GM12892 (cell line): Measurements from ENCODE around the gene GDF15.
"Not testable (repeated sequence)": the region's sequence is repeated elsewhere in the genome, so short reads cannot be mapped to it uniquely, and the experiment has no call there.

Experiments
- DNase-seq: peaks from one replicate; pipeline ENCODE4 v3.0.0; 2011; ENCODE audit not compliant: insufficient read length
- FAIRE-seq: peaks from 2 replicates; lab custom pipeline; 2011; peaks lifted over from hg19 to GRCh38; lab: Jason Lieb, UNC
- POLR2A ChIP-seq: IDR thresholded peaks from 2 replicates; pipeline ENCODE4 v1.6.1; 2011; ENCODE audit warnings: low read depth, low read length, control low read depth
- POLR2AphosphoS5 ChIP-seq: IDR thresholded peaks from 2 replicates; pipeline ENCODE4 v1.6.1; 2011; ENCODE audit warnings: low read depth, low read length, control low read depth
- TAF1 ChIP-seq: IDR thresholded peaks from 2 replicates; pipeline ENCODE4 v1.6.1; 2011; ENCODE audit warnings: low read depth, mild to moderate bottlenecking, control low read depth, low read length, borderline replicate concordance

Gene GDF15

DNA sequence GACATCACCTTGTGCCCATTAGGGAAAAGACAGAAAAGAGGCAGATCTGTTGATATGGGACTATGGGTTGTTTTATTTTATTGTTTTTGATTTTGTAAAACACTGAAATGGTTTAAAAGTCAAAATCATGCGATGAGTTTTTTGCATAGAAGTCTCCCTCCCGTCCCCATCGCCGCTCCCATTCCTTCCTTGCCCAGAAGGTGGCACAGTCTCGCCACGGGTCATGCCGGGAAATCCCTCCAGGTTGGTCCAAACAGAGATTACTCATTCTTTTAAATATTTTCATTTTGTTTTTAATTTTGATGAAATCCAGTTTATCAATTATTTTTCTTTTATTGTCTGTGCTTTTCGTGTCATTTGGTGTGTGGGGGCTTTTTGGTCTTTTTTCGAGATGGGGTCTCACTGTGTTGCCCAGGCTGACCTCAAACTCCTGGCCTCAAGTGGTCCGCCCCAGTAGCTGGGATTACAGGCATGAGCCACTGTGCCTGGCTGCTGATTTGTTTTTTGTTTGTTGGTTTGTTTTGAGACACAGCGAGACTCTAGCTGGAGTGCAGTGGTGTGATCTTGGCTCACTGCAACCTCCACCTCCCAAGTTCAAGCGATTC, 36.3 kb upstream of the GDF15 start:
- no peak for TF ChIP-seq POLR2AphosphoS5
- no peak for TF ChIP-seq TAF1
- TF ChIP-seq POLR2A, result no peak
- no peak for FAIRE-seq

DNA sequence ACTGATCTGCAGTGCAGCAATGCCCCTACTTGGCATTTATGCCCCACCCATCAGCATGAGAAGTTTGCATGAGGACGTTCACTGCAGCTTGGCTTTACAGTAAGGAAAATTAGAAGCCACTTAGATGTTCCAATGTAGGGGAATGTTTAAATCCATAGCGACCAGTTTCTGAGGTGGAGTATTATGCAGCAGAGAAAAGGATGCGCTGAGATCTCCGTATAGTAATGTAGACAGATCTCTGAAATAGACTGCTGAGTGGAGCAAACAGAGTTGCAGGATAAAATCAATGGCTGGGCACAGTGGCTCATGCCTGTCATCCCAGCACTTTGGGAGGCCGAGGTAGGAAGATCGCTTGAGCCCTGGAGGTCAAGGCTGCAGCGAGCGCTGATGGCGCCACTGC, 35.5 kb upstream of the GDF15 start:
- TF ChIP-seq POLR2A, result no peak
- TF ChIP-seq TAF1, result no peak
- TF ChIP-seq POLR2AphosphoS5, result no peak
- FAIRE-seq (no peak), DNase-seq (no peak)

More for the DNA sequence above, 36.3 kb upstream of the GDF15 start:
- DNase-seq, result no peak

DNA sequence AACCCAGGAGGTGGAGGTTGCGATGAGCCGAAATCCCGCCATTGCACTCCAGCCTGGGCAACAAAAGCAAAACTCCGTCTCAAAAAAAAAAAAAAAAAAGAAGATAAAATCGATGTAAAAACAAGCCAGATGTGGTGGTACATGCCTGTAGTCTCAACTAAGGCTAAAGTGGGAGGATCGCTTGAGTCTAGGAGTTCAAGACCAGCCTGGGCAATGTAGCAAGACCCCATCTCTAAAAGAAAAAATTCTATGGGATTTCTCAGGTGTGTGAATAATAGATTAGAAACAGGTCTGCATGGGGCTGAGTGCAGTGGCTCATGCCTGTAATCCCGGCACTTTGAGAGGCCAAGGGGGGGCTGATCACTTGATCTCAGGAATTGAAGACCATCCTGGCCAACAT, 34.4 kb upstream of the GDF15 start:
- FAIRE-seq, result no peak
- TF ChIP-seq POLR2A (no peak), POLR2AphosphoS5 (no peak), TAF1 (no peak)
- DNase-seq, result no peak

DNA sequence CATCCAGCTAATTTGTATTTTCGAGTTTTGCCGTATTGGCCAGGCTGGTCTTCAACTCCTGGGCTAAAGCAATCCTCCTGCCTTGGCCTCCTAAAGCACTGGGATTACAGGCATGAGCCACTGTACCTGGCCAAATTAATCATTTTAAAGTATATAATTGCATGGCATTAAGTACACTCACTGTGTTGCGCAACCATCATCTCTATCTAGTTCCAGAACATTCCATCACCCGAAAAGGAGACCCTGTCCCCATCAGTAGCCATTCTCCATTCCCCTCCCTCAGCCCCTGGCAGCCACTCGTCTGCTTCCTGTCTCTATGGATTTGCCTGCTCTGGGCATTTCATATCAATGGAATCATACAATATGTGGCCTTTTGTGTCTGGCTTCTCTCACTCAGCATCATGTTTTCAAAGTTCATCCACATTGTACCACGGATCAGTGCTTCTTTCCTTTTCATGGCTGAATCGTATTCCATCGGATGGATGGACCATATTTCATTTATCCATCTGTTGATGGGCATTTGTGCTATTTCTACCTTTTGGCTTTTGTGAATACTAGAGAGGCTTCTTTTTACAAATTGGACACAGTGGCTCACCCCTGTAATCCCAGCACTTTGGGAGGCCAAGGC, 32.5 kb upstream of the GDF15 start:
- DNase-seq (no peak), FAIRE-seq (no peak)
- no peak for TF ChIP-seq POLR2A
- TF ChIP-seq POLR2AphosphoS5, result no peak
- no peak for TF ChIP-seq TAF1

DNA sequence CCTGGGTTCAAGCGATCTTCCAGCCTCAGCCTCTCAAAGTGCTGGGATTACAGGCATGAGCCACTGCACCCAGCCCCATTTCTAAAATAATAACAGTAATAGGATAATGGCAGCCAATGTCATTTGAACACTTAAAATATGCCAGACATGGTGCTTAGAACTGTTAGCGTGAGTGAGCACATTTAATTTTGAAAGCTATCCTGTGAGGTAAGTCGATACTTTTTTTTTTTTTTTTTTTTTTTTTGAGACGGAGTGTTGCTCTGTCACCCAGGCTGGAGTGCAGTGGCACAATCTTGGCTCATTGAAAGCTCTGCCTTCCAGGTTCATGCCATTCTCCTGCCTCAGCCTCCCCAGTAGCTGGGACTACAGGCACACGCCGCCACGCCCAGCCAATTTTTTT, 31.2 kb upstream of the GDF15 start:
- not testable (repeated sequence) for FAIRE-seq, DNase-seq

DNA sequence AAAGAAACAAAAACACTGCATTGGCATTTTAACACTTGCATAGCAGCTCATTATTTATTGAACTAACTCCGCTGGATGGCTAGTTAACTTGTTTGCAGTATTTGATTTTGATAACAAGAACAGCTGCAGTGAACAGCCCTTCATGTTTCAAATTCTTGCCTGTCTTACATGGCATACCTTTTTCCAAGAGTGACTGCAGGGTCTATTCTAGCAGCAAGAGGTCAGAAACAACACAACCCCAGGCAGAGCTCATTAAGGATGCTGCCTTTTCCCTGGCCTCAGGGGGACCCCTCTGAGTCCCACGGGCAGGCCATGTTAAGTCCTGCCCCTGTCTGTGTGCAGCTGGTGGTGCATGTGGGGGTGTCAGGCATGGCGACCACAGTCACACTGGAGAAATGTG, 28.9 kb upstream of the GDF15 start:
- DNase-seq (no peak), FAIRE-seq (no peak)
- TF ChIP-seq POLR2AphosphoS5, result no peak
- no peak for TF ChIP-seq POLR2A
- TF ChIP-seq TAF1, result no peak

DNA sequence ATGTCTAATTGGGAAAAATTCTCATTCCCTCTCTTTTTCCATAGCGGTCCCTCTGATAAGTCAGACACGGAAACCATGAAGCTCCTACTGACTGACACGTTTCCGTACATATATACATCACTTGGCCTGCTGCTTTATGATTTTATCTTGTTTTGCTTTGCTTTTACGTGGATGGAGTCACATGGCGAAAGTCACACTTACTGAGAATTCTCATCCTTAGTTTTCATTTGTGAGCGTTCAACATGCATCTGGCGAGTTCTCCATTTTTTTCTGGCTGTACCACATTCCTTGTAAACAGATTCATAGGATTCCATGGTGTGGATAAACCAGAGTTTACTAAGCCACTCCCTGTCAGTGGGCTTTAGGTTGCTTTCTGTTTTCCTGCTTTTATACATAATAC, 24.3 kb upstream of the GDF15 start:
- DNase-seq (no peak), FAIRE-seq (no peak)
- no peak for TF ChIP-seq POLR2AphosphoS5
- no peak for TF ChIP-seq POLR2A
- TF ChIP-seq TAF1, result no peak

DNA sequence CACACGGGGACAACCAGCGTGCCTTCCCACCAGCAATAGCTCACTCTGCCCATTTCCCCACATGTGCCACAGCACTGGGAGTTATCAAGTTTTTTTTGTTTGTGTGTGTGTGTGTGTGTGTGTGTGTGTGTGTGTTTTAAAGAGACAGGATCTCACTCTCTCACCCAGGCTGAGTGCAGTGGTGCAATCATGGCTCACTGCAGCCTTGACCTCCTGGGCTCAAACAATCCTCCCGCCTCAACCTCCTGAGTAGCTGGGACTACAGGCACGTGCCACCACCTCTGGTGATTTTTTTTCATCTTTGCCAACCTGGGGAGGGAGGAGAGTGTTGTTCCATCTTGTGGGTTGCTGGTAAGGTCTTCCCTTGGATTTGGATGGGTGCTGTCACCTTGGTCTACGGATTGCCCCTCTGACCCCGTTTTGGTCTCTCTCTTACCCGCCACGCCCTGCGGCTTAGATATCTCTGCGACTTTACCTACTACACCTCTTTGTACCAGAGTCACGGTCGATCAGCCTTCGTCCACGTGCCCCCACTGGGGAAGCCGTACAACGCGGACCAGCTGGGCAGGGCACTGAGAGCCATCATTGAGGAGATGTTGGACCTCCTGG, 22.9 kb upstream of the GDF15 start:
- TF ChIP-seq POLR2A (no peak), TAF1 (no peak), POLR2AphosphoS5 (no peak)
- FAIRE-seq (no peak), DNase-seq (no peak)

DNA sequence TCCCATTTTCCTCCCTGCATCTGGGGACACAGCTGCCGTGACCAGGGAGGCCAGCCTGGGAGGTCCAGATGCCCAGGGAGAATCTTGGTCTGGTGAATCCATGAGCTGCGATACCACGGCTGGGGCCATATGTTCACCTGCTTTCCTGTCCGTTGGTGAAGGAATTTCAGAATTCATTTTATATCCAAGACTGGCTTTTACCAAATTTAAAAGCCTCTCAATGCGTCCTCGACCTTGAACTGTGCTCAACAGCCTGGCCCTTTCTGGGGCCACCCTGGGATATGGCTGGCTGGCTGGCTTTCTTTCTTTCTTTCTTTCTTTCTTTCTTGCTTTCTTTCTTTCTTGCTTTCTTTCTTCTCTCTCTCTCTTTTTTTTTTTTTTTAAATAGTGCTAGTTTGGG, 22.2 kb upstream of the GDF15 start:
- DNase-seq, result no peak
- FAIRE-seq, result no peak
- TF ChIP-seq POLR2AphosphoS5 (no peak), TAF1 (no peak), POLR2A (no peak)

DNA sequence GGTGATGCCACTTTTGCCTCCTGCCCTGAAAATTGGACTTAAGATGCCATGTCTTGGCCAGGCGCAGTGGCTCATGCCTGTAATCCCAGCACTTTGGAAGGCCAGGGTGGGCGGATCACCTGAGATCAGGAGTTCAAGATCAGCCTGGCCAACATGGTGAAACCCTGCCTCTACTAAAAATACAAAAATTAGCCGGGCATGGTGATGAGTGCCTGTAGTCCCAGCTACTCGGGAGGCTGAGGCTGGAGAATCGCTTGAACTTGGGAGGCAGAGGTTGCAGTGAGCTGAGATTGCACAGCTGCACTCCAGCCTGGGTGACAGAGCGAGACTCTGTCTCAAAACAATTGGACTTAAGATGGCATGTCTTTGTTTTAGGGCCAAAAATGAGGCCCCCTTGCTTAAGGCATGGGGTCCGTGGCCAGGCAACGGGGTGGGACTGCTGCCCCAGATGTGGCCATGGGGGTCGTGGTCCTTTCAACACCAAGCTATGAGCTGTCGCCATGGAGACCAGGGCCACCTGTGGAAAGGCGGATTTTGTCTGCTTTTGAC, 21.6 kb upstream of the GDF15 start:
- not testable (repeated sequence) for FAIRE-seq, DNase-seq

DNA sequence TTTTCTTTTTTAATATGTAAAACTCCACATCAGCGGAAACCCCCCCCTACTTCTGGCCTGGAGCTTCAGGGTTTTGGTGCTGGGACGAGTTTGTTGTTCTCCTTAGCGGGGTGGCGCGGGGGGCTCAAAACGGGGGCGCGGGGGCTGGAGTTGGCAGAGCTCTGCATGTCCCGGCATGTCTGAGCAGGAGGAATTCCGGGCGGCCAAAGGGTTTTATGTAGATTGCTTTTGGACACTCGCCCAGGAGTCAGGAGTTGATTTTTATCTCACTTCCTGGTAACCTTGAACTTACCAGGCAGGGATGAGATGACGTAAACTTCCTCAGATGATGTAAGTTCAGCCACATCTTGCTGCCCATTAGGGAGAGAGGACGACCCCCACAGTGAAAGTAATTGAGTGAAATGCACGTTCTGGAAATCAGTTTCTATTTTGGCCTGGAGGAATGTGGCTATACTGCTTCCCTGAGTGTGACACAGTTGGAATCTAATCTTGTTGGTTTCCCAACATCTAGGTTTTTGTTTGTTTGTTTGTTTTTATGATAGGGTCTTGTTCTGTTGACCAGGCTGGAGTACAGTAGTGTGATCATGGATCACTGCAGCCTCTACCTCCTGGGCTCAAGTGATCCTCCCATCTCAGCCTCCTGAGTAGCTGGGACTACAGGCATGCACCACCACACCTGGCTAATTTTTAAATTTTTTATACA, 21.0 kb upstream of the GDF15 start:
- TF ChIP-seq POLR2AphosphoS5 (no peak), TAF1 (no peak), POLR2A (no peak)
- DNase-seq (no peak), FAIRE-seq (no peak)

DNA sequence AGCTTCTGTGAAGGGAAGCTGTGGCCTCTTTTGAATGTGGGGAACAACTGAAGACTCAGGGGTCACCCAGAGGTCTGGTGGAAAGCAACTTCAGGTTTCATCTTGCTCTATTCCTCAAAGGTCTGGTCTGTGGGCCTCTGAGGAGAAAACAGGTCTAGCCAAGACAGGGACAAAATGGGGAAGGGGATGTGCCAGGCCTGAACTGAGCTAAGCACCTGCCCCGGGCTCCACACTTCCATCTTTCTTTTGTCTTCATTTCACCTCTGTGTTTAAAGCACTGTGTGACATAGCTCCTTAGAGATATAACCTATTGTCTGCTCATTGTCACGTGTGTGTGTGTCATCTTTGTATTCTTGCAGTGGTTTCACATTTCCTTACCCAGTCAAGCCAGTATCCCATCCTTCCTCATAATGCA, 19.9 kb upstream of the GDF15 start:
- TF ChIP-seq POLR2A, result no peak
- TF ChIP-seq POLR2AphosphoS5, result no peak
- no peak for FAIRE-seq
- DNase-seq, result no peak
